OCI-LY1 (cell line): Measurements from ENCODE around the gene SURF2.
A peak's percentile ranks its signal among the peaks of the same experiment; 100 is the strongest.

Experiments used
- H2AFZ ChIP-seq: fragments of 200-600 bp; sonication (generic), shearing (Covaris generic); 2 replicates; pipeline ENCODE4 v1.6.0; 2014; ENCODE audit warnings: antibody characterized with exemption, mild to moderate bottlenecking, low read length
- H3F3A ChIP-seq: fragments of 200-600 bp; sonication (generic), shearing (Covaris generic); 2 replicates; pipeline ENCODE4 v1.6.0; 2014; ENCODE audit warnings: mild to moderate bottlenecking, antibody characterized with exemption, low read length, moderate library complexity; ENCODE audit not compliant: insufficient read depth
- H3K27ac ChIP-seq: fragments of 200-600 bp; sonication (generic); 2 replicates; pipeline ENCODE4 v1.5.1; 2014; ENCODE audit warnings: low read length, mixed run types, mild to moderate bottlenecking, low read depth; ENCODE audit not compliant: poor library complexity, severe bottlenecking
- H3K27me3 ChIP-seq: fragments of 200-600 bp; sonication (generic); 2 replicates; pipeline ENCODE4 v1.6.0; 2014; ENCODE audit warnings: antibody characterized with exemption, mild to moderate bottlenecking, low read length, moderate library complexity; ENCODE audit not compliant: insufficient read depth
- H3K36me3 ChIP-seq: fragments of 200-600 bp; sonication (generic); 2 replicates; pipeline ENCODE4 v1.6.1; 2014; ENCODE audit warnings: mild to moderate bottlenecking, antibody characterized with exemption, low read length, moderate library complexity, mixed read lengths; ENCODE audit not compliant: insufficient read depth
- H3K4me1 ChIP-seq: fragments of 200-600 bp; sonication (generic); 2 replicates; pipeline ENCODE4 v1.5.1; 2014; ENCODE audit warnings: mild to moderate bottlenecking, low read length, moderate library complexity; ENCODE audit not compliant: insufficient read depth, severe bottlenecking
- H3K4me2 ChIP-seq: fragments of 200-600 bp; sonication (generic), shearing (Covaris generic); 2 replicates; pipeline ENCODE4 v1.6.1; 2014; ENCODE audit warnings: low read length
- H3K4me3 ChIP-seq: fragments of 200-600 bp; sonication (generic); 2 replicates; pipeline ENCODE4 v1.5.1; 2014; ENCODE audit warnings: low read length, low read depth, mild to moderate bottlenecking, mixed read lengths; ENCODE audit not compliant: poor library complexity, severe bottlenecking
- H3K79me2 ChIP-seq: fragments of 200-600 bp; shearing (Covaris generic); 2 replicates; pipeline ENCODE4 v1.6.1; 2016; ENCODE audit warnings: mixed run types, low read length, mixed read lengths; ENCODE audit not compliant: insufficient read depth
- H3K9ac ChIP-seq: fragments of 200-600 bp; sonication (generic), shearing (Covaris generic); 2 replicates; pipeline ENCODE4 v1.6.1; 2014; ENCODE audit warnings: mild to moderate bottlenecking, low read length, mixed read lengths
- H3K9me2 ChIP-seq: fragments of 200-600 bp; sonication (generic), shearing (Covaris generic); 2 replicates; pipeline ENCODE4 v1.6.1; 2014; ENCODE audit warnings: low read depth, mild to moderate bottlenecking, low read length, mixed read lengths
- H3K9me3 ChIP-seq: fragments of 200-600 bp; shearing (Covaris generic); 2 replicates; pipeline ENCODE4 v1.6.1; 2014; ENCODE audit warnings: low read length, mixed read lengths
- H4K20me1 ChIP-seq: fragments of 200-600 bp; sonication (generic), shearing (Covaris generic); 2 replicates; pipeline ENCODE4 v1.6.0; 2016; ENCODE audit warnings: mild to moderate bottlenecking, low read length; ENCODE audit not compliant: insufficient read depth
- CTCF ChIP-seq: fragments of 200-600 bp; sonication (generic), shearing (Covaris generic); IDR thresholded peaks from 2 replicates; pipeline ENCODE4 v1.5.1; 2017; ENCODE audit warnings: mild to moderate bottlenecking, antibody characterized with exemption, low read length, moderate library complexity, mixed read lengths
- EZH2 ChIP-seq: fragments of 200-600 bp; sonication (generic), shearing (Covaris generic); IDR thresholded peaks from 2 replicates; pipeline ENCODE4 v1.8.0; 2017; ENCODE audit warnings: borderline replicate concordance, mixed run types, mild to moderate bottlenecking, antibody characterized with exemption, low read length, moderate library complexity, mixed read lengths

The SURF2 gene

GRCh38 chr9:133356391-133357091 lies at the start of gene SURF2, which contains the start of gene SURF1:
Gene SURF2, plus strand, starts transcription at chr9:133356550. Its CDS starts 43 bp downstream, at chr9:133356593.
Gene SURF1, minus strand, starts transcription at chr9:133356487. Its CDS starts 34 bp downstream, at chr9:133356453.
- peaks cover 29% of the 10 kb centered on the region for H3K4me1 ChIP-seq
- no peaks in the 10 kb centered on the region for H3K9me3 ChIP-seq
- H3K9me2 ChIP-seq = no peaks in the 10 kb centered on the region
- H3F3A ChIP-seq = peaks cover 13% of the 10 kb centered on the region
- H3K79me2 ChIP-seq = no peaks in the 10 kb centered on the region; the same call in 1 of the 2 replicates
- no peaks in the 10 kb centered on the region for H3K27me3 ChIP-seq
- peaks cover 61% of the 10 kb centered on the region for H3K36me3 ChIP-seq
- peak within 1 kb of the TSS; percentile 95 for H3K4me2 ChIP-seq
- no peak within 1 kb of the TSS for H2AFZ ChIP-seq
- peak within 1 kb of the TSS; percentile 49 for H3K27ac ChIP-seq
- TF ChIP-seq EZH2 (no peak), CTCF (peak; percentile 27; the same call in 1 of the 2 replicates)
- H3K9ac ChIP-seq = peak within 1 kb of the TSS; percentile 84
- H3K4me3 ChIP-seq = peak within 1 kb of the TSS; percentile 90
- H4K20me1 ChIP-seq = no peaks in the 10 kb centered on the region

GRCh38 chr9:133307301-133307700 lies 49.0 kb upstream of the SURF2 start:
- no peak overlapping the region for H3K27ac ChIP-seq
- TF ChIP-seq CTCF (no peak), EZH2 (no peak)
- no peak overlapping the region for H3K9ac ChIP-seq
- H3K27me3 ChIP-seq = peaks cover 14% of the 10 kb centered on the region; the same call in 1 of the 2 replicates
- H3K4me2 ChIP-seq = no peak overlapping the region
- no peaks in the 10 kb centered on the region for H3F3A ChIP-seq
- H3K36me3 ChIP-seq = no peaks in the 10 kb centered on the region
- no peaks in the 10 kb centered on the region for H3K4me1 ChIP-seq
- no peak overlapping the region for H3K4me3 ChIP-seq
- no peaks in the 10 kb centered on the region for H3K9me2 ChIP-seq
- no peaks in the 10 kb centered on the region for H4K20me1 ChIP-seq
- H3K9me3 ChIP-seq = no peaks in the 10 kb centered on the region
- no peaks in the 10 kb centered on the region for H3K79me2 ChIP-seq
- H2AFZ ChIP-seq = no peak overlapping the region

- no peaks in the 10 kb centered on the region for H3K9me3 ChIP-seq
- H3K27ac ChIP-seq = no peak overlapping the region
- H3K79me2 ChIP-seq = no peaks in the 10 kb centered on the region
- H2AFZ ChIP-seq = no peak overlapping the region
- H3K9ac ChIP-seq = no peak overlapping the region
- no peaks in the 10 kb centered on the region for H4K20me1 ChIP-seq
- H3K36me3 ChIP-seq = no peaks in the 10 kb centered on the region
- no peaks in the 10 kb centered on the region for H3K9me2 ChIP-seq
- no peaks in the 10 kb centered on the region for H3F3A ChIP-seq
- H3K4me1 ChIP-seq = no peaks in the 10 kb centered on the region
- TF ChIP-seq CTCF (no peak), EZH2 (no peak)
- H3K4me2 ChIP-seq = no peak overlapping the region
- H3K27me3 ChIP-seq = peaks cover 14% of the 10 kb centered on the region; the same call in 1 of the 2 replicates
- H3K4me3 ChIP-seq = no peak overlapping the region
These were observed 46.7 kb upstream of the SURF2 start for GRCh38 chr9:133309608-133310007.
